ENCODE measurements around the gene JHY. TPM values are rescaled to one million over a fixed set of nuclear protein-coding genes. Genes with fewer than 3 reads are reported as not detected.

Gene JHY
- total RNA-seq, 2 experiments from 2014 or later: not detected

DNA sequence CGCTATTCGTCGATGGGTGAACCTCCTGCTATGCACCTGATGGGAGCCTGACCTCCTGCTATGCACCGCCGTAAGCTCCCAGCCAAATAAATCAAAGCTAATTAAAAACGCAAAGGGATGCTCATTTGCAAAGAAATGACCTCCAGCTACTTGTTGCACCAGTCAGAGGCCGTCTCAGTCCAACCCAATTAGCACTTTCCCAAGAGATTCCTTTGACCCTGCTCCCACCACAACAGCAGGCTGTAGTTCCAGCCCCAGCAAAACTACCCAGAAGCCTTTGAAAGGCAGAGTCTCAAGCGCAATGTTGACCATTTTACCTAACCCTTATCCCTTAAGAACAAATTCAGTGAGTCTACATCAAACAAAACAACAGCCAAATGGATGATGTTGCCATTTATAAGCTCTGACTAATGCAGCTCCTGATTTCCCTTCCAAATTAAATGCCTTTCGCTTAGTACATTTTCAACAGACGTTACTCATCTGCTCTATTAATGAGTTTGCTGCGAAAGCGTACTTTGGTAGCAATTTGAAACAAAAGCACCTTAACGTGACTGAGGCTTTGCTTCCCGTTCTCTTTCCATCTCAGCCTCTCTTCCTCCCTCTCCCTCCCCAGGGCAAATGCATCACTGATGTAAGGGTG is 116.3 kb downstream of the JHY start:
- no peaks in the 10 kb centered on the region for H3K9me2 ChIP-seq (ENCODE audit: insufficient read depth, low read length)
- TF ChIP-seq, protein P1, sequence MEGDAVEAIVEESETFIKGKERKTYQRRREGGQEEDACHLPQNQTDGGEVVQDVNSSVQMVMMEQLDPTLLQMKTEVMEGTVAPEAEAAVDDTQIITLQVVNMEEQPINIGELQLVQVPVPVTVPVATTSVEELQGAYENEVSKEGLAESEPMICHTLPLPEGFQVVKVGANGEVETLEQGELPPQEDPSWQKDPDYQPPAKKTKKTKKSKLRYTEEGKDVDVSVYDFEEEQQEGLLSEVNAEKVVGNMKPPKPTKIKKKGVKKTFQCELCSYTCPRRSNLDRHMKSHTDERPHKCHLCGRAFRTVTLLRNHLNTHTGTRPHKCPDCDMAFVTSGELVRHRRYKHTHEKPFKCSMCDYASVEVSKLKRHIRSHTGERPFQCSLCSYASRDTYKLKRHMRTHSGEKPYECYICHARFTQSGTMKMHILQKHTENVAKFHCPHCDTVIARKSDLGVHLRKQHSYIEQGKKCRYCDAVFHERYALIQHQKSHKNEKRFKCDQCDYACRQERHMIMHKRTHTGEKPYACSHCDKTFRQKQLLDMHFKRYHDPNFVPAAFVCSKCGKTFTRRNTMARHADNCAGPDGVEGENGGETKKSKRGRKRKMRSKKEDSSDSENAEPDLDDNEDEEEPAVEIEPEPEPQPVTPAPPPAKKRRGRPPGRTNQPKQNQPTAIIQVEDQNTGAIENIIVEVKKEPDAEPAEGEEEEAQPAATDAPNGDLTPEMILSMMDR (conservative IDR thresholded peaks at IDR 0.05; ENCODE audit: low read length): no peak
- no peak for TF ChIP-seq EZH2phosphoT487 (IDR thresholded peaks at IDR 0.05; ENCODE audit: borderline replicate concordance, low read depth, low read length)
- no peak overlapping the region for H3K4me2 ChIP-seq (ENCODE audit: low read length)
- no peaks in the 10 kb centered on the region for H3K9me3 ChIP-seq (ENCODE audit: low read length)
- POLR2A ChIA-PET: no interaction called here
- H3K36me3 ChIP-seq (ENCODE audit: insufficient read depth, low read length): no peaks in the 10 kb centered on the region
- intact Hi-C loops (cut with micrococcal nuclease; ENCODE audit: unreplicated experiment): no loop called here
- no peaks in the 10 kb centered on the region for H3K79me2 ChIP-seq (ENCODE audit: insufficient read depth, low read depth, low read length)
- no peaks in the 10 kb centered on the region for H3K4me1 ChIP-seq (ENCODE audit: insufficient read depth, low read length, poor library complexity, severe bottlenecking)
- no peak overlapping the region for H2AFZ ChIP-seq (ENCODE audit: low read length)
- H3K27ac ChIP-seq (ENCODE audit: low read depth, low read length, poor library complexity, severe bottlenecking): no peak overlapping the region
- H4K20me1 ChIP-seq (ENCODE audit: insufficient read depth, low read length): no peaks in the 10 kb centered on the region
- no TSS peak for BruUV-seq (replicated peaks)
- CTCF ChIA-PET (ENCODE audit: unreplicated experiment): no interaction called here
- DNase-seq (ENCODE audit: low spot score): no peak
- no peak overlapping the region for H3K4me3 ChIP-seq (ENCODE audit: low read depth, low read length, poor library complexity, severe bottlenecking)

DNA sequence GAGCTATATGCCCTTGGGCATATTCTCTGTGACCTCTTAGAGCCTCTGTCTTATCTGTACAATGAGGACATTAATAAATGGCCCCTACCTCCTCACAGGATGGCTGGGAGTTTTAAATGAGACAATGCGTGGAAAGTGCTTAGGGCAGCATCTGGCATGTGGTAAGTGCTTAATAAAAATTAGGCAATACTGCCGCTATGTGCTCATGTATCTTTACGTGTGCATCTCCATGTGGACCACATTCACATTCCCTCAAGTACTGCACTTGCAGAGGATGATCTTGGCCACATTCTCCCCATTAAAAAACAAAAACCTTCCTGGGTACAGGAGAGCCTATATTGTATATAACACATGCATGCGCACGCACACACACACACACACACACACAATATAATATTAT is 118.2 kb downstream of the JHY start:
- ChIA-PET POLR2A (no interaction called here), CTCF (ENCODE audit: unreplicated experiment) (no interaction called here)
- Histone ChIP-seq H2AFZ (ENCODE audit: low read length) (no peak overlapping the region), H3K9me2 (ENCODE audit: insufficient read depth, low read length) (no peaks in the 10 kb centered on the region), H4K20me1 (ENCODE audit: insufficient read depth, low read length) (no peaks in the 10 kb centered on the region), H3K4me1 (ENCODE audit: insufficient read depth, low read length, poor library complexity, severe bottlenecking) (no peaks in the 10 kb centered on the region), H3K79me2 (ENCODE audit: insufficient read depth, low read depth, low read length) (no peaks in the 10 kb centered on the region), H3K4me2 (ENCODE audit: low read length) (no peak overlapping the region), H3K36me3 (ENCODE audit: insufficient read depth, low read length) (no peaks in the 10 kb centered on the region), H3K27ac (ENCODE audit: low read depth, low read length, poor library complexity, severe bottlenecking) (no peak overlapping the region), H3K9me3 (ENCODE audit: low read length) (no peaks in the 10 kb centered on the region), H3K4me3 (ENCODE audit: low read depth, low read length, poor library complexity, severe bottlenecking) (no peak overlapping the region)
- intact Hi-C loops (cut with micrococcal nuclease; ENCODE audit: unreplicated experiment): no loop called here
- BruUV-seq (replicated peaks): no TSS peak
- TF ChIP-seq, protein P1 (conservative IDR thresholded peaks at IDR 0.05; ENCODE audit: low read length): no peak
- TF ChIP-seq EZH2phosphoT487 (IDR thresholded peaks at IDR 0.05; ENCODE audit: borderline replicate concordance, low read depth, low read length): no peak
- no peak for DNase-seq (ENCODE audit: low spot score)

DNA sequence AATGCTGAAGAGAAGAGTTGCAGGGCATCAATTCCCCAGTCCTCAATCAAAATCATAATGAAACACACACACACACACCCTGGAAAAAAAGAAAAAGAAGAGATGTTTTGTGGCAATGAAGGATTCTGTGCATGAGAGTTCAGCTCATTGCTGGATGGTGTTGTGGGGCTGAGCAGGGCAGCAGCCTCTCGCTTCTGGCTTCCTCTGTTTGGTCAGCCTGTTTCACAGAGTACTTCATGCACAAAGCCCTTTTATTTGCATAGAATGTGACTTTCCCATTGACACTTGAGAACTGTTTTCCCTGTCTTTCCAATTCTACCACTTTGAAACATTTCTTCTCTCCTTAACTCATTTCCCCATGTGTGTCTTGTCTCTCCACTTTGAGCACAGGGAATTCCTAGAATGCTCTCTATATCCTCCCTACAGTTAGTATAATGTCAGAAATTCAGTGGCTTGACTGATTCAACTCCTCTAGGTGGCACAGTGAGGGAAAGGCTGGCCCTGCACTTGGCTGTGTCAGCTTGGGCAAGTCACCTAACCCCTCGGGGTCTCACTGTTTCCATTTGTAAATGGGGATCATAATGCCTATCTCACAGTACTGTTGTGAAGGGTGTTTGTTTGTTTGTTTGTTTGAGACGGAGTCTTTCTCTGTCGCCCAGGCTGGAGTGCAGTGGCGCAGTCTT is 124.4 kb downstream of the JHY start:
- no peak for TF ChIP-seq EZH2phosphoT487 (IDR thresholded peaks at IDR 0.05; ENCODE audit: borderline replicate concordance, low read depth, low read length)
- TF ChIP-seq, protein P1 (conservative IDR thresholded peaks at IDR 0.05; ENCODE audit: low read length): no peak
- POLR2A ChIA-PET: interaction anchor here (0.7 kb wide), 1 partner anchor 866 kb away, joined by 3 read pairs; no protein-coding TSS in a partner anchor
- no TSS peak for BruUV-seq (replicated peaks)
- intact Hi-C loops (cut with micrococcal nuclease; ENCODE audit: unreplicated experiment): no loop called here
- H3K79me2 ChIP-seq (ENCODE audit: insufficient read depth, low read depth, low read length): no peaks in the 10 kb centered on the region
- CTCF ChIA-PET (ENCODE audit: unreplicated experiment): no interaction called here
- H3K36me3 ChIP-seq (ENCODE audit: insufficient read depth, low read length): no peaks in the 10 kb centered on the region
- H4K20me1 ChIP-seq (ENCODE audit: insufficient read depth, low read length): no peaks in the 10 kb centered on the region
- H3K9me3 ChIP-seq (ENCODE audit: low read length): no peaks in the 10 kb centered on the region
- no peak overlapping the region for H3K4me2 ChIP-seq (ENCODE audit: low read length)
- H3K4me1 ChIP-seq (ENCODE audit: insufficient read depth, low read length, poor library complexity, severe bottlenecking): no peaks in the 10 kb centered on the region
- H3K4me3 ChIP-seq (ENCODE audit: low read depth, low read length, poor library complexity, severe bottlenecking): no peak overlapping the region
- no peak overlapping the region for H3K27ac ChIP-seq (ENCODE audit: low read depth, low read length, poor library complexity, severe bottlenecking)
- H3K9me2 ChIP-seq (ENCODE audit: insufficient read depth, low read length): no peaks in the 10 kb centered on the region
- H2AFZ ChIP-seq (ENCODE audit: low read length): no peak overlapping the region
- DNase-seq (ENCODE audit: low spot score): no peak

Measured in OCI-LY7 (cell line).